RWPE1 (cell line): Measurements from ENCODE around the gene ASH1L.
"Not testable (repeated sequence)": the region's sequence is repeated elsewhere in the genome, so short reads cannot be mapped to it uniquely, and the experiment has no call there.

Source experiments
- CTCF ChIA-PET: fragments of 350-600 bp; sonication (Branson Sonifier 250); formaldehyde crosslinking; extraction: SDS; loops from one replicate; lab custom pipeline; 2021; lab: Yijun Ruan, JAX
- POLR2A ChIA-PET: fragments of 400-600 bp; formaldehyde crosslinking; extraction: SDS; loops from one replicate; lab custom pipeline; 2020; ENCODE audit warnings: antibody characterized with exemption; ENCODE audit not compliant: low non-redundant PET; lab: Yijun Ruan, JAX
- DNase-seq: peaks from one replicate; pipeline ENCODE4 v3.0.0; 2012; ENCODE audit warnings: low spot score
- H3K27ac ChIP-seq: fragments of 450-650 bp; 2 replicates; pipeline ENCODE4 v1.5.1; 2017
- TF ChIP-seq, protein P1 (sequence below): fragments of 450-650 bp; conservative IDR thresholded peaks from 2 replicates; pipeline ENCODE4 v1.5.1; 2017; ENCODE audit warnings: low read depth, mild to moderate bottlenecking

The ASH1L gene

GRCh38 chr1:155598842-155599331 lies 36.3 kb upstream of the ASH1L start:
- ChIA-PET CTCF (interaction anchor here (0.6 kb wide), 1 partner anchor 259 kb away, joined by 3 read pairs; no protein-coding TSS in a partner anchor), POLR2A (no interaction called here)
- no peak overlapping the region for H3K27ac ChIP-seq
- DNase-seq: no peak
- TF ChIP-seq, protein P1, sequence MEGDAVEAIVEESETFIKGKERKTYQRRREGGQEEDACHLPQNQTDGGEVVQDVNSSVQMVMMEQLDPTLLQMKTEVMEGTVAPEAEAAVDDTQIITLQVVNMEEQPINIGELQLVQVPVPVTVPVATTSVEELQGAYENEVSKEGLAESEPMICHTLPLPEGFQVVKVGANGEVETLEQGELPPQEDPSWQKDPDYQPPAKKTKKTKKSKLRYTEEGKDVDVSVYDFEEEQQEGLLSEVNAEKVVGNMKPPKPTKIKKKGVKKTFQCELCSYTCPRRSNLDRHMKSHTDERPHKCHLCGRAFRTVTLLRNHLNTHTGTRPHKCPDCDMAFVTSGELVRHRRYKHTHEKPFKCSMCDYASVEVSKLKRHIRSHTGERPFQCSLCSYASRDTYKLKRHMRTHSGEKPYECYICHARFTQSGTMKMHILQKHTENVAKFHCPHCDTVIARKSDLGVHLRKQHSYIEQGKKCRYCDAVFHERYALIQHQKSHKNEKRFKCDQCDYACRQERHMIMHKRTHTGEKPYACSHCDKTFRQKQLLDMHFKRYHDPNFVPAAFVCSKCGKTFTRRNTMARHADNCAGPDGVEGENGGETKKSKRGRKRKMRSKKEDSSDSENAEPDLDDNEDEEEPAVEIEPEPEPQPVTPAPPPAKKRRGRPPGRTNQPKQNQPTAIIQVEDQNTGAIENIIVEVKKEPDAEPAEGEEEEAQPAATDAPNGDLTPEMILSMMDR: no peak

GRCh38 chr1:155596864-155597263 lies 34.3 kb upstream of the ASH1L start:
- ChIA-PET POLR2A (no interaction called here), CTCF (interaction anchor here (0.7 kb wide), 1 partner anchor 347 kb away, joined by 4 read pairs; no protein-coding TSS in a partner anchor)
- H3K27ac ChIP-seq: no peak overlapping the region
- DNase-seq: no peak
- TF ChIP-seq, protein P1: no peak

DNA sequence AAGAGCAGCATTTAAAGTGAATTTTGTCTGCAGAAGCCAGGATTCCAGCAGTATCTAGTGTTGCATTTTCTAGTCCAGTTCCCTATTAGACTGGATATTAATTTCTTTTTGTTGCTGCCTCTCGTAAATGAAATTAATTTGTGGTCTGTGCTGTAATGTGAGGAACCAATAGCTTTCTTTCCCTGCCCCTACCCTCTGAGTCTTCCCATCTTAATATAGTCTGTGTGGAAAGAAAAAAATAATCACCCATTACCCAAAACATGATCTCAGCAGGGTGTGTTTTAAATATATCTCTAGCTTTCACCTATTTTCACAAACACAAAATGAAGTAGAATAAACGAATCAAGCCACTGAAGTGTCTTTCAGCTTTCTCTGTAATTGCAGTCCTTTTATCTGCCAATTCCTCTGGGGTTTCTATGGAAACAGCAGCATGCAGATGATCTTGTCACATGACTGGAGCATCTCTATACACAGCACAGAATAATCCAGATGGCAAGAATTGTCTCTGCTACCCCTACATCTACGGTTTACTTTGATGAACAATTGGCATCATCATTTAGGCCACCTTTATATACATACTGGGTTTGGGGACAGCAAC lies 33.4 kb upstream of the ASH1L start:
- DNase-seq, H3K27ac ChIP-seq, POLR2A ChIA-PET: not testable (repeated sequence)
- CTCF ChIA-PET: interaction anchor here (0.6 kb wide), 1 partner anchor 148 kb away, joined by 4 read pairs; no protein-coding TSS in a partner anchor

DNA sequence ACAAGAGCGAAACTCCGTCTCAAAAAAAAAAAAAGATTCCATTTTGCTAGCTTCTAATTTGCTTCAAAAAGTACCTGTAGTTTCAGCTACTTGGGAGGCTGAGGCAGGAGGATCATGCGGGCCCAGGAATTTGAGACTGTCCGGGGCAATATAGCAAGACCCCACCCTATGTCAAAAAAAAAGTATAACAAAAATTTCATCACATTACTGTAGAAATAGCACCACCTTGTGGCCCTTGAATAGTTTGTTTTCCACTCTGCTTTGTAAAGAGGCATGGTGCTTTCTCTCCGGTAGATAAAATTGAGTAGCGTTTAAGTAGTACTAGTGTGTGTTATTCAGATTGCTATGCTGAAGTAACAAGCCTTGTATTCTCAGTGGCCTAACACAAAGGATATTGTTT lies 29.2 kb upstream of the ASH1L start:
- POLR2A ChIA-PET: no interaction called here
- DNase-seq: peak; percentile 32

GRCh38 chr1:155590516-155591247 lies 28.1 kb upstream of the ASH1L start:
- CTCF ChIA-PET: interaction anchor here (0.7 kb wide), 1 partner anchor 312 kb away, joined by 3 read pairs; no protein-coding TSS in a partner anchor
- DNase-seq, H3K27ac ChIP-seq, POLR2A ChIA-PET: not testable (repeated sequence)

More for the DNA sequence above, 29.2 kb upstream of the ASH1L start:
- TF ChIP-seq, protein P1: peak; percentile 37
- no peak overlapping the region for H3K27ac ChIP-seq
- CTCF ChIA-PET: interaction anchor here (0.6 to 1.0 kb wide), 2 partner anchors 268 to 341 kb away, joined by 3 to 6 read pairs; no protein-coding TSS in a partner anchor

DNA sequence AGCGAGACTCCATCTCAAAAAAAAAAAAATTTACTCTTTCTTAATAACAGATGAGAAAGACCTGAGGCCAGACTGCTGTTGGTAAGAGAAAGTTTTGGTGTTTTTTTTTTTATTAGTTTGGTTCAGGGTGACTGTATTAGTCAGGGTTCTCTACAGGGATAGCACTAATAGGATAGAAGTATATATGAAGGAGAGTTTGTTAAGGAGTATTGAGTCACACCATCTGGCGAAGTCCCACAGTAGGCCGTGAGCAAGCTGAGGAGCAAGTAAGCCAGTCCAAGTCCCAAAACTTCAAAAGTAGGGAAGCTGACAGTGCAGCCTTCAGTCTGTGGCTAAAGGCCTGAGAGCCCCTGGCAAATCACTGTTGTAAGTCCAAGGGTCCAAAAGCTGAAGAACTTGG lies 26.7 kb upstream of the ASH1L start:
- CTCF ChIA-PET: not testable (repeated sequence)

DNA sequence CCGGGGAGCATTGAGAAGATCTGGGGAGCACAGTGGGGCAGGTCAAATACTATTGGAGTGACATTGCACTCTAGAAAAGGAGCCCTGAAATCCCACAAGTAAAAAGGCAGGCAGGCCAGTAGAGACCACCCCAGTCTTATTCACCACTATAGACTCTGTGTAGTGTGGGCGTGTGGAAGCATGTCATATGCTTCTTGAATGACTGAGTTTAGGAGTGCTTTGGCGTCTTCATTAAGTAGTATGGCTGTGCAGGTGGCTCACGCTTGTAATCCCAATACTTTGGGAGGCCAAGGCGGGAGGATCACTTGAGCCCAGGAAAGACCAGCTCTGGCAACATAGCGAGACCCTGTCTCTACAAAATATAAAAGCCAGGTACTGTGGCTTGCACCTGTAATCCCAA lies 21.2 kb upstream of the ASH1L start:
- not testable (repeated sequence) for DNase-seq, H3K27ac ChIP-seq
- POLR2A ChIA-PET: interaction anchor here (0.6 kb wide), 1 partner anchor 21 kb away, joined by 3 read pairs; no protein-coding TSS in a partner anchor
- CTCF ChIA-PET: interaction anchor here (0.6 kb wide), 1 partner anchor 58 kb away, joined by 3 read pairs; no protein-coding TSS in a partner anchor

More for the DNA sequence above, 26.7 kb upstream of the ASH1L start:
- H3K27ac ChIP-seq, DNase-seq, POLR2A ChIA-PET: not testable (repeated sequence)

DNA sequence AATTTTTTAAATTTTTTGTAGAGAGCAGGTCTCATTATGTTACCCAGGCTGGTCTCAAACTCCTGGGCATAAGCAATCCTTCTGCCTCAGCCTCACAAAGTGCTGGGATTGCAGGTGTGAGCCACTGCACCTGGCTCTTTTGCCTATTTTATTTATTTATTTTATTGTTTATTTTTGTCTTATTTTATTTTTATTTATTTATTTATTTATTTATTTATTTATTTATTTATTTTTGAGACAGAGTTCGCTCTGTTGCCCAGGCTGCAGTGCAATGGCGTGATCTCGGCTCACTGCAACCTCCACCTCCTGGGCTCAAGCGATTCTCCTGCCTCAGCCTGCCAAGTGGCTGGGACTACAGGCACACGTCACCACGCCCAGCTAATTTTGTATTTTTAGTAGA lies 13.0 kb upstream of the ASH1L start:
- CTCF ChIA-PET, DNase-seq, POLR2A ChIA-PET, H3K27ac ChIP-seq: not testable (repeated sequence)

DNA sequence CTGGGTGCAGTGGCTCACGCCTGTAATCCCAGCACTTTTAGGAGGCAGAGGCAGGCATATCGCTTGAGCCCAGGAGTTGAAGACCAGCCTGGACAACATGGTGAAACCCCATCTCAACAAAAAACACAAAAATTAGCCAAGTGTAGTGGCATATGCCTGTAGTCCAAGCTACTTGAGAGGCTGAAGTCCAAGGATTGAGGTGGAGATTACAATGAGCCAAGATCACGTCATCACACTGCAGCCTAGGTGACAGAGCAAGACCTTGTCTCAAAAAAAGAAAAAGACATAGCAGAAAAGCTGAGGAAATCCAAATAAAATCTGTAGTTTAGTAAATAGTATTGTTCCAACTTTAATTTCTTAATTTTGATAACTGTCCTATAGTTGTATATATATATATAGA lies 11.5 kb upstream of the ASH1L start:
- DNase-seq: no peak
- CTCF ChIA-PET: no interaction called here
- TF ChIP-seq, protein P1: no peak
- no peak overlapping the region for H3K27ac ChIP-seq
- POLR2A ChIA-PET: no interaction called here
